ENCODE data around the gene SSX3.
"Not testable (repeated sequence)": the region's sequence is repeated elsewhere in the genome, so short reads cannot be mapped to it uniquely, and the experiment has no call there.

The SSX3 gene

DNA sequence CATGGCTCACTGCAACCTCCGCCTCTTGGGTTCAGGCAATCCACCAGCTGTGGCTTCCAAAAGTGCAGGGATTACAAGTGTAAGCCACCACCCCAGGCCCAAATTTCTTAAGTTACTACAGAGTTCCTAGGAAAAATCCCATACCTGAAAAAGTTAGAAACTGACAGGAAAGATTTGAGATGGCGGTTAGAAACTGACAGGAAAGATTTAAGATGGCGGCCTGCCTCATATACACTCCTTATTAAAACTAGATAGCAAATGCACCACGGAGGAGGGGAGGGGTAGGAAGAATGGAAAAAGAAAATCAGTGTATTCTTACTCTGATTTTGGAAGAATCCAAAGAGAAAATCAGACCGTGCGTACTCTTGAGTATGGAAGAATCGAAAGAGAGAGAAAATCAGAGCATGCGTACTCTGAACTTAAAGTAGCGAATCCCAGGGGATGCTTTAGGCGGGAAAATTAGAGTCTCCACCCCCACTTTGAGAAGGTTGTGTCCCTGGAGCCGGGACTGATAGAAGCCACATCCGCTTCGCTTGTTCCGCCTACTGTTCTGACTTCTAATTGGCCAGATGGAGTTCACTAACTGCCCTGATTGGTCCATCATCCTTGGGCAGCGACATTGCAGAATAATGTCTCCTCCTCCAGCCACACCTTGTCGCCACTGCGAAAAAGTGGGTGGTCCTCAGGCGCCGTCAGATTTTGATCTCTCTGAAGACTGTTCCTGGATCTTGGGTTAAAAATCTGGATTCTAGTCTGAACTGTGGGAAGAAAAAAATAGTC lies at the start of gene SSX3:
Gene SSX3 (minus strand): TSS at position 389 of the 780 bp plus-strand sequence. CDS start 1,454 bp downstream, outside the sequence.
- not testable (repeated sequence) for DNase-seq (ENCODE audit: low read depth in 1 of 2, low spot score in 1 of 2)

DNA sequence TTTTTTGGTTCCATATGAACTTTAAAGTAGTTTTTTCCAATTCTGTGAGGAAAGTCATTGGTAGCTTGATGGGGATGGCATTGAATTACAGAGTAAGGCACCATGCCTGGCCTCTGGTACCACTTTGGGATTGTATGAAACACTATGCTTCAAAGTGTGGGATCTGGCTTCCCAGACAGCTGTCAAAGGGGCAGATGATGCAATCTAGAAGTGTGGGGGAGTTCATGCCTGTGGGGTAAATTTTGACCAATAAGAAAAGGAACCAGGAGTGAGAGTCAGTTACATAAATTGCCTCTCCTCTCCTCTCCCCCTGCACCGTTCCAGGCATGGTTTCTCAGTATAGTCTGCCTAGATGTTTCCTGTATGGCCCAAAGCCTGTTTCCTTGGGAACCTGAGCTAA lies 41.3 kb upstream of the SSX3 start:
- not testable (repeated sequence) for DNase-seq (ENCODE audit: low read depth in 1 of 2, low spot score in 1 of 2)

GRCh38 chrX:48396931-48397330 lies 40.4 kb upstream of the SSX3 start:
- DNase-seq (ENCODE audit: low read depth in 1 of 2, low spot score in 1 of 2) = not testable (repeated sequence)

DNA sequence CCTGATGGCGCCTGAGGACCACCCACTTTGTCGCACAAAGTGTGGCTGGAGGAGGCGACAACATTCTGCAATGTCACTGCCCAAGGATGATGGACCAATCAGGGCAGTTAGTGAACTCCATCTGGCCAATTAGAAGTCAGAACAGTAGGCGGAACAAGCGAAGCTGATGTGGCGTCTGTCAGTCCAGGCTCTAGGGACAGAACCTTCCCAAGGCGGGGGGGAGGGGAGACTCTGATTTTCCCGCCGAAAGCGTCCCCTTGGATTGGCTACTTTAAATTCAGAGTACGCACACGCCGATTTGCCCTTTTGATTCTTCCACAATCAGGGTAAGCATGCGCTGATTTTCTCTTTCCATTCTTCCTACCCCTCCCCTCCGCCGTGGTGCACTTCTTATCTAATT lies 26.7 kb upstream of the SSX3 start, which contains the start of gene SSX4:
Gene SSX4 (plus strand): TSS at position 301 of the 400 bp plus-strand sequence. CDS start 515 bp downstream, outside the sequence.
- not testable (repeated sequence) for DNase-seq (ENCODE audit: low read depth in 1 of 2, low spot score in 1 of 2)

DNA sequence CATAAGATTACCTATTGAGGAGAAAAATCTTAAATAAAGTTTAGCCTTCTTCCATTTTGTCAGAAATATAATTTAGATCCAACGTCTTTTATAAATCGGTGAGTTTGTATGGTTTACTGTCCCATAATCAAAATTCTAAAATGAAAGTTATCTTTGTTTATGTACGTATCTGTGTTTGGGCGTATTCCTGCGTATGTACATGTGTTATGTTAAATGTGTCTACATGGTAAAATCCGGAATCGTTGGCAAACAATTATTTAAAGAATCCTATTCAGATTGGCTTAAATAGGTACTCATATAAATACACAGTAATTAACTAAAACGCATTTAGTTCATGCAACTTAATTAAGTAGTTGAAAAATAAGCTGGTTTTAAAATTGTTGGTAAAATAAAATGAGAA lies 13.9 kb upstream of the SSX3 start:
- DNase-seq (ENCODE audit: low read depth in 1 of 2, low spot score in 1 of 2) = not testable (repeated sequence)

GRCh38 chrX:48367717-48368408 lies 11.4 kb upstream of the SSX3 start:
- not testable (repeated sequence) for DNase-seq (ENCODE audit: low read depth in 1 of 2, low spot score in 1 of 2)

DNA sequence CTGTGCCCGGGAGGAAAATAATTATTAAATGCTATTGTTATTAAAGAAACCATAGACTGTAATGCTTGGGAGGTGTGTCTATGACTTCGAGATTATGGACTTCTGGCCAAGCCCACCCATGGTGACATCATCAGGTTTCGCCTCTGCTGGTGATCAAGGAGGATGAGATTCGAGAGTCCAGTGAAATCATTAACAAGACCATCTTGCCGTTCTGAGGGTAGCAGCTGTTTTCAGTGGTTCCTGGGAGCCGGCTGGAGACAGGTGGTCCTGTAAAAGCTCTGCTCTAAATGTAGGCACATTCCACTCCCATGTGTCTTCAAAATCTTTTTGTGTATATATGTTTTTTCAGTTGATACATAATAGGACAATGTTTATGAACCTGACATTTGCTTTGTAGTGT lies 2.8 kb upstream of the SSX3 start:
- DNase-seq (ENCODE audit: low read depth in 1 of 2, low spot score in 1 of 2) = not testable (repeated sequence)

- no peak for DNase-seq (ENCODE audit: low read depth in 1 of 2, low spot score in 1 of 2)
Measured at GRCh38 chrX:48357681-48358080, 1.2 kb upstream of the SSX3 start.

GRCh38 chrX:48346059-48346458 lies 10.4 kb downstream of the SSX3 start:
- DNase-seq (ENCODE audit: low read depth in 1 of 2, low spot score in 1 of 2) = not testable (repeated sequence)

GRCh38 chrX:48313996-48314395 lies 42.5 kb downstream of the SSX3 start:
- DNase-seq (ENCODE audit: low read depth in 1 of 2, low spot score in 1 of 2) = not testable (repeated sequence)

GRCh38 chrX:48306175-48306574 lies 50.3 kb downstream of the SSX3 start:
- DNase-seq (ENCODE audit: low read depth in 1 of 2, low spot score in 1 of 2) = no peak

All from activated T-helper 1 cell treated with anti-CD3 and anti-CD28 coated beads, Interleukin-2, amount 50 U/mL, for 16 hours (primary cell).